H1 (cell line): ENCODE results near the gene GPR39. TPM values are rescaled to one million over a fixed set of nuclear protein-coding genes. Genes with fewer than 3 reads are reported as not detected.

ENCODE experiments used
- HDAC6 ChIP-seq: IDR thresholded peaks from one replicate; pipeline ENCODE4 v1.7.1; 2012; ENCODE audit warnings: low read depth, mild to moderate bottlenecking, inconsistent platforms, low read length, moderate library complexity
- RNF2 ChIP-seq: fragments of 200-900, 300-1000 bp; sonication (generic); IDR thresholded peaks from 2 replicates; pipeline ENCODE4 v1.7.1; 2016; ENCODE audit warnings: borderline replicate concordance, low read depth, mild to moderate bottlenecking, antibody characterized with exemption, low read length; ENCODE audit not compliant: poor library complexity, severe bottlenecking; ENCODE audit errors: missing control alignments
- polyA plus RNA-seq, 7 experiments: library from polyadenylated mRNA; depleted of rRNA in 3 of 7; stranded (reverse) in 5 of 7; unstranded in 2 of 7; fragments of >200 nt in 5 of 7; fragments of 200-250 nt in 2 of 7; gene quantifications; 1 replicate in 5 of 7; 2 replicates in 1 of 7; 4 replicates in 1 of 7; pipeline versions ENCODE4 v1.2.1 to v1.2.3, GENCODE V29; 2011 to 2013; ENCODE audit warnings: missing spikeins in 2 of 7, mixed read lengths in 2 of 7
- total RNA-seq: library from RNA; stranded (reverse); fragmentation: NEBNext Ultra II Directional; extraction: Animal tissue kit (Norgen Biotek cat#: 25700); gene quantifications from 2 replicates; pipeline ENCODE4 v1.2.1, GENCODE V29; 2021

GPR39 gene
- total and polyA plus RNA-seq, 2 of the 8 experiments (the other 6 are each of a cell fraction or from before 2014, with no cell fraction given), result 0.63 to 2.7 TPM

DNA sequence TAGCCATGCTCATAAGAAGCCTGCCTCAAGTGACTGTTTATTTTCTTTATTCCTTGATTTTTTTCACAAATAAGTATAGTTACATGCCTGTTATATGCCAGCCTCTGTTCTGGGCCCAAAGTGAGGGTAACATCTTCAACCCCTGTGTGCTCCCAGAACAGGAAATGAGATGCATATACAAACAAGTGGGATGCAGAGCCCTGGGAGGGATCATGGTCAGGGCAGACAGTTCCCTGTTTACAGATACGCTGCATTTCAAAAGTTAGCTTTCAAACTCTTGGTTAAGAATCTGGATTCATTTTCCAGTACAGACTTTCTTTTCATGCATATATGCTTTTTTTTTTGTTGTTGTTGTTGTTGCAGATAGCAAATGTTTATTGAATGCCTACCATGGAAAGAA lies 24.4 kb downstream of the GPR39 start (continued):
- TF ChIP-seq RNF2 (no peak), HDAC6 (no peak)
